K562 (cell line): ENCODE results near the gene NUDT22. TPM values are rescaled to one million over a fixed set of nuclear protein-coding genes. Genes with fewer than 3 reads are reported as not detected.

Experiments
- ATAC-seq: fragments of 200-7000 bp; cut with Tn5 transposase; 3 replicates; pipeline ENCODE4 v1.9.1; 2020; ENCODE audit warnings: moderate library complexity
- BruUV-seq: library from RNA; stranded (reverse); fragments of 400-500 nt; replicated peaks from 2 replicates; lab custom pipeline; 2021; lab: Mats Ljungman, UMichigan
- CTCF ChIA-PET: fragments of 300-600 bp; formaldehyde crosslinking; extraction: SDS; loops from one replicate; lab custom pipeline; 2021; ENCODE audit warnings: low intra/inter-chr PET ratio; lab: Yijun Ruan, JAX
- POLR2A ChIA-PET: fragments of 300-600, 350-650 bp; sonication (Branson Sonifier 250); formaldehyde crosslinking; extraction: SDS; loops from one replicate; lab custom pipeline; 2021; ENCODE audit warnings: antibody characterized with exemption, inconsistent platforms; lab: Yijun Ruan, JAX
- DNase-seq, 4 experiments: peaks; one replicate each; pipeline versions ENCODE4 v3.0.0 to v3.0.0-alpha.2; 2011 to 2018; ENCODE audit warnings: low spot score in 3 of 4, mixed read lengths in 3 of 4; ENCODE audit errors: extremely low read depth in 1 of 4
- FAIRE-seq: peaks from 2 replicates; lab custom pipeline; 2011; peaks lifted over from hg19 to GRCh38; lab: Jason Lieb, UNC
- H2AFZ ChIP-seq: 2 replicates; pipeline ENCODE4 v1.6.0; 2011; ENCODE audit warnings: low read depth, low read length, control low read depth, inconsistent platforms
- H3K27ac ChIP-seq: fragments of 200-600 bp; 3 replicates; pipeline ENCODE4 v1.8.0; 2011; ENCODE audit warnings: low read depth, mild to moderate bottlenecking, control low read depth, inconsistent platforms, low read length, moderate library complexity, mixed read lengths; ENCODE audit errors: extremely low read depth
- H3K27me3 ChIP-seq, 2 experiments: fragments of 300-600 bp in 1 of 2; 2 replicates in 1 of 2; 3 replicates in 1 of 2; pipeline versions ENCODE4 v1.6.0 to v1.8.0; 2011; ENCODE audit warnings: inconsistent platforms in 2 of 2, low read length in 2 of 2, mild to moderate bottlenecking in 1 of 2, mixed read lengths in 1 of 2, moderate library complexity in 1 of 2; ENCODE audit not compliant: control insufficient read depth in 2 of 2, insufficient read depth in 2 of 2
- H3K36me3 ChIP-seq: fragments of 300-600 bp; 3 replicates; pipeline ENCODE4 v1.8.0; 2011; ENCODE audit warnings: mild to moderate bottlenecking, low read length, inconsistent platforms; ENCODE audit not compliant: control insufficient read depth, insufficient read depth
- H3K4me1 ChIP-seq, 2 experiments: fragments of 200-600 bp in 1 of 2; replicated peaks in 1 of 2; 2 replicates in 1 of 2; 3 replicates in 1 of 2; pipeline versions ENCODE4 v1.5.1 to v1.8.0; 2011; ENCODE audit warnings: inconsistent platforms in 2 of 2, low read length in 2 of 2, mild to moderate bottlenecking in 1 of 2, mixed read lengths in 1 of 2, moderate library complexity in 1 of 2; ENCODE audit not compliant: control insufficient read depth in 2 of 2, insufficient read depth in 2 of 2
- H3K4me2 ChIP-seq: 2 replicates; pipeline ENCODE4 v1.6.1; 2011; ENCODE audit warnings: low read length, control low read depth, inconsistent platforms, mixed read lengths; ENCODE audit not compliant: insufficient read depth
- H3K4me3 ChIP-seq: fragments of 200-600 bp; sonication (generic), shearing (Covaris generic); 2 replicates; pipeline ENCODE4 v1.5.1; 2016; ENCODE audit warnings: control low read depth, inconsistent platforms
- H3K79me2 ChIP-seq: fragments of 200-600 bp; 3 replicates; pipeline ENCODE4 v1.8.0; 2011; ENCODE audit warnings: low read length, inconsistent platforms; ENCODE audit not compliant: control insufficient read depth, insufficient read depth
- H3K9ac ChIP-seq, 2 experiments: 2 replicates each; pipeline versions ENCODE4 v1.6.0 to v1.6.1; 2011; ENCODE audit warnings: low read depth in 2 of 2, low read length in 2 of 2, control low read depth in 1 of 2, inconsistent platforms in 1 of 2, mild to moderate bottlenecking in 1 of 2, mixed read lengths in 1 of 2; ENCODE audit not compliant: insufficient read depth in 1 of 2
- H3K9me1 ChIP-seq: one replicate; pipeline ENCODE4 v1.6.0; 2011; ENCODE audit warnings: inconsistent platforms, mild to moderate bottlenecking, low read length, moderate library complexity; ENCODE audit not compliant: control insufficient read depth, insufficient read depth
- H3K9me3 ChIP-seq: replicated peaks from 2 replicates; pipeline ENCODE4 v1.5.1; 2011; ENCODE audit warnings: low read depth, low read length, inconsistent platforms; ENCODE audit not compliant: control insufficient read depth, insufficient read depth
- H4K20me1 ChIP-seq: replicated peaks from 2 replicates; pipeline ENCODE4 v1.6.1; 2011; ENCODE audit warnings: low read length, inconsistent platforms, mixed read lengths; ENCODE audit not compliant: control insufficient read depth, insufficient read depth
- BRD4 ChIP-seq: fragments of 200-600 bp; sonication (generic); IDR thresholded peaks from 2 replicates; pipeline ENCODE4 v1.6.1; 2017; ENCODE audit warnings: inconsistent platforms
- CBX3 ChIP-seq, 2 experiments: IDR thresholded peaks; 1 replicate in 1 of 2; 2 replicates in 1 of 2; pipeline ENCODE4 v1.6.1; 2012; ENCODE audit warnings: inconsistent platforms in 2 of 2, low read length in 2 of 2, borderline replicate concordance in 1 of 2, control low read depth in 1 of 2
- ELK3 ChIP-seq: fragments of 450-650 bp; formaldehyde crosslinking; IDR thresholded peaks from 2 replicates; pipeline ENCODE4 v1.4.0; 2020; ENCODE audit warnings: mild to moderate bottlenecking
- FOSL1 ChIP-seq: fragments of 200-800 bp; sonication (Bioruptor generic); conservative IDR thresholded peaks from 2 replicates; pipeline ENCODE4 v1.6.1; 2016; ENCODE audit warnings: missing genetic modification characterization, missing compliant biosample characterization
- FOXJ2 ChIP-seq: fragments of 200-800 bp; sonication (Bioruptor generic); IDR thresholded peaks from 2 replicates; pipeline ENCODE4 v1.6.1; 2016; ENCODE audit warnings: missing genetic modification characterization, missing compliant biosample characterization
- FUS ChIP-seq: fragments of 200-400 bp; formaldehyde crosslinking; optimal IDR thresholded peaks from 2 replicates; pipeline ENCODE3; 2017; ENCODE audit warnings: low read depth, low read length
- HCFC1 ChIP-seq: IDR thresholded peaks from 2 replicates; pipeline ENCODE4 v1.6.1; 2012; ENCODE audit warnings: low read depth, low read length, improper control_type of control experiment
- MTA1 ChIP-seq: fragments of 450-650 bp; IDR thresholded peaks from 2 replicates; pipeline ENCODE4 v1.6.1; 2017; ENCODE audit warnings: borderline replicate concordance
- MYC ChIP-seq, 2 experiments: fragments of 250-450 bp in 1 of 2; sonication (Bioruptor Pico) in 1 of 2; IDR thresholded peaks; 2 replicates each; pipeline versions ENCODE4 v1.5.1 to v1.6.1; 2012 to 2021; ENCODE audit warnings: low read depth in 2 of 2, borderline replicate concordance in 1 of 2, improper control_type of control experiment in 1 of 2, low read length in 1 of 2, mild to moderate bottlenecking in 1 of 2, moderate library complexity in 1 of 2
- NFRKB ChIP-seq: fragments of 450-650 bp; IDR thresholded peaks from 2 replicates; pipeline ENCODE4 v1.6.1; 2016; ENCODE audit warnings: low read depth
- PHB ChIP-seq: fragments of 250-450 bp; sonication (Bioruptor Pico); IDR thresholded peaks from 2 replicates; pipeline ENCODE4 v1.5.0; 2021
- PML ChIP-seq: IDR thresholded peaks from 2 replicates; pipeline ENCODE4 v1.6.1; 2012; ENCODE audit warnings: low read length, inconsistent platforms
- POLR2G ChIP-seq: fragments of 200-400 bp; formaldehyde crosslinking; IDR thresholded peaks from 2 replicates; pipeline ENCODE4 v1.6.1; 2017; ENCODE audit warnings: low read depth, mild to moderate bottlenecking, antibody characterized with exemption, low read length, moderate library complexity
- PRPF4 ChIP-seq: fragments of 200-400 bp; formaldehyde crosslinking; IDR thresholded peaks from one replicate; pipeline ENCODE4 v1.6.1; 2017; ENCODE audit warnings: low read length, low read depth, mild to moderate bottlenecking; ENCODE audit not compliant: insufficient read depth, poor library complexity, severe bottlenecking
- SAP30 ChIP-seq: fragments of 200-600 bp; sonication (generic); IDR thresholded peaks from 2 replicates; pipeline ENCODE4 v1.6.1; 2012; ENCODE audit warnings: borderline replicate concordance, low read depth, mild to moderate bottlenecking, moderate library complexity, low read length, control low read depth, inconsistent platforms; ENCODE audit not compliant: insufficient read depth, poor library complexity, severe bottlenecking
- TRIM28 ChIP-seq: fragments of 450-650 bp; IDR thresholded peaks from 2 replicates; pipeline ENCODE4 v1.6.1; 2017
- ZBTB1 ChIP-seq: sonication (generic); formaldehyde crosslinking; IDR thresholded peaks from 2 replicates; pipeline ENCODE4 v1.8.1; 2023; ENCODE audit warnings: missing genetic modification reagents, low read depth, mild to moderate bottlenecking, borderline replicate concordance
- ZC3H4 ChIP-seq: sonication (generic); formaldehyde crosslinking; IDR thresholded peaks from 2 replicates; pipeline ENCODE4 v1.9.0; 2021; ENCODE audit warnings: missing genetic modification reagents, borderline replicate concordance
- WGBS: fragments of 100-300 bp; shearing (Covaris generic); methylation state at CpG from one replicate; pipeline ENCODE4 v1.1.6; 2016; ENCODE audit warnings: low coverage, mixed read lengths; ENCODE audit not compliant: insufficient coverage; ENCODE audit errors: missing lambda C conversion rate; 5-methylcytosine and 5-hydroxymethylcytosine counted together
- in situ Hi-C: fragments of 300-500 bp; cut with MboI; formaldehyde crosslinking; loops from 4 replicates; pipeline ENCODE4 v1.15.0; 2018; ENCODE audit warnings: inconsistent platforms, mixed read lengths
- intact Hi-C: fragments of 100-400 bp; cut with micrococcal nuclease; formaldehyde crosslinking; loops from 2 replicates; pipeline ENCODE4 v1.14.2; 2022
- polyA plus RNA-seq, 8 experiments: library from polyadenylated mRNA; depleted of rRNA in 4 of 8; stranded (reverse) in 5 of 8; unstranded in 3 of 8; fragments of >200 nt; fragmentation: Nextera tagmentation in 2 of 8; fragmentation: Illumina TruSeq in 1 of 8; extraction: Ambion mirVana in 2 of 8; extraction: Trizol in 1 of 8; gene quantifications; 2 replicates each; pipeline versions ENCODE4 v1.2.1 to v1.2.3, GENCODE V29; 2011 to 2014; ENCODE audit warnings: inconsistent platforms in 1 of 8, missing spikeins in 1 of 8
- total RNA-seq, 7 experiments: library from RNA; depleted of rRNA in 6 of 7; stranded (reverse); fragments of >200 nt in 6 of 7; fragmentation: Illumina TruSeq in 2 of 7; extraction: Trizol in 2 of 7; gene quantifications; 2 replicates each; pipeline versions ENCODE4 v1.2.1 to v1.2.3, GENCODE V29; 2011 to 2021; ENCODE audit warnings: low replicate concordance in 1 of 7
- TF ChIP-seq, protein P1 (sequence below): fragments of 250-450 bp; sonication (Bioruptor Pico); IDR thresholded peaks from 2 replicates; pipeline ENCODE4 v1.5.1; 2021; ENCODE audit warnings: mild to moderate bottlenecking

The NUDT22 gene
- total and polyA plus RNA-seq, 9 of the 15 experiments (the other 6 are each of a cell fraction or from before 2014, with no cell fraction given) = 6.3 to 92.6 (median 37.4) TPM

DNA sequence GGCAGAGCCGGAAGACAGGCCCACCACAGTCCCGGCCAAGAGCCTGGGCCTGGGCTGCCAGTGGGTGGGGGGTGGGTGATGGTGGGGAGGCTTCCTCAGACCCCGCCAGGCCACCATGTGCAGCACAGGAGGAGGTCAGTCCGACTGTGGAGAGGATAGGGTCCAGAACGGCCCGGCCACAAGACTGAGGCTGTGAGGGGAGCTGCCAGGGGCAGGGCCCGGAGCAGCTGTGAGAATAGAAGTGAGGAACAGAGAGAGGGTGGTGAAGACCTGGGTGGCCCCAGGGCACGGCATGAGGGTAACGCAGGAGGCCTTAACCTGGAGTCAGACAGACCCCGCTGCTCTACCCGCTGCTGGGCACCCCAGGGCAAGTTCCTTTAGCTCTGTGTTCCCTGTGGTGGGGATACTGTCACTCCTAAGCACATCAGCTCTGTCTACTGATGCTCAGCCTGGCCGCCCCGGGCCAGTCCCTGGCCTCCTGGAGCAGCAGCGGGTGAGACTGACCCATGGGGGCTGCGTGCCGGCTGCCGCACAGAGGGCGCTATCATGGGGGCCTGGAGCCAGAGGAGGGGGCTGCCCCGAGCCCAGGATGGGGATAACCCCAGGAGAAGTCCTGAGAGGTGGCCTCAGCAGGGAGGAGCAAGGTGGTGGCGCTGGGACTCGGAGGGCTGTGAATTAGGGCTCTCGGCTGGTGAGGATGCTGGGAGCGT is 17.8 kb upstream of the NUDT22 start:
- DNase-seq (peak in 1 of 4 experiments; percentile 18), FAIRE-seq (no peak), ATAC-seq (no peak)
- WGBS = 62% methylated on average over 20 of the region's 23 CpGs
- Histone ChIP-seq H3K4me2 (peak overlapping the region; percentile 97), H3K9me1 (peaks cover 8% of the 10 kb centered on the region), H3K36me3 (peaks cover 88% of the 10 kb centered on the region; the same call in 2 of the 3 replicates), H2AFZ (peak overlapping the region; percentile 76; the same call in 1 of the 2 replicates), H3K27me3 (no peaks in the 10 kb centered on the region), H3K4me1 (peaks cover 36 to 69% of the 10 kb centered on the region in 2 experiments), H3K4me3 (peak overlapping the region; percentile 77), H3K79me2 (peaks cover 47% of the 10 kb centered on the region), H3K9ac (peak overlapping the region; percentile 99 to 100), H4K20me1 (no peaks in the 10 kb centered on the region; the same call in 1 of the 2 replicates), H3K9me3 (no peaks in the 10 kb centered on the region), H3K27ac (peak overlapping the region; percentile 100)
- CTCF ChIA-PET = no interaction called here
- BruUV-seq = no TSS peak
- intact Hi-C loops (loop anchor here (5.0 kb wide), 1 partner anchor 149 kb away; the partner anchor contains the start of gene RPS6KA4), in situ Hi-C loops (no loop called here)
- POLR2A ChIA-PET = interaction anchor here (0.6 to 8.2 kb wide), 16 partner anchors 10 to 641 kb away, joined by 3 to 77 read pairs (median 8); partner anchors contain the start of genes CATSPERZ, ESRRA, MACROD1 and NUDT22
- TF ChIP-seq TRIM28 (no peak), ELK3 (no peak), NFRKB (0 out of 2 replicates have a peak, but pooled peaks have one; percentile 8), SAP30 (no peak), FUS (no peak), PHB (CRISPR knock-in tag) (no peak), CBX3 (IDR thresholded peaks at IDR 0.05; ENCODE audit: borderline replicate concordance in 1 of 2, low read length in 2 of 2) (no peak), MYC (IDR thresholded peaks at IDR 0.05; ENCODE audit: low read depth, low read length) (no peak), MYC (CRISPR knock-in tag; IDR thresholded peaks at IDR 0.05; ENCODE audit: borderline replicate concordance, low read depth) (peak; percentile 40; the same call in 1 of the 2 replicates), ZBTB1 (CRISPR knock-in tag) (no peak), MTA1 (no peak), FOXJ2 (no peak), ZC3H4 (CRISPR knock-in tag) (no peak), PRPF4 (peak; percentile 22), POLR2G (peak; percentile 68), PML (no peak), FOSL1 (tag) (no peak), BRD4 (0 out of 2 replicates have a peak, but pooled peaks have one; percentile 16), HCFC1 (no peak)
- TF ChIP-seq, protein P1, sequence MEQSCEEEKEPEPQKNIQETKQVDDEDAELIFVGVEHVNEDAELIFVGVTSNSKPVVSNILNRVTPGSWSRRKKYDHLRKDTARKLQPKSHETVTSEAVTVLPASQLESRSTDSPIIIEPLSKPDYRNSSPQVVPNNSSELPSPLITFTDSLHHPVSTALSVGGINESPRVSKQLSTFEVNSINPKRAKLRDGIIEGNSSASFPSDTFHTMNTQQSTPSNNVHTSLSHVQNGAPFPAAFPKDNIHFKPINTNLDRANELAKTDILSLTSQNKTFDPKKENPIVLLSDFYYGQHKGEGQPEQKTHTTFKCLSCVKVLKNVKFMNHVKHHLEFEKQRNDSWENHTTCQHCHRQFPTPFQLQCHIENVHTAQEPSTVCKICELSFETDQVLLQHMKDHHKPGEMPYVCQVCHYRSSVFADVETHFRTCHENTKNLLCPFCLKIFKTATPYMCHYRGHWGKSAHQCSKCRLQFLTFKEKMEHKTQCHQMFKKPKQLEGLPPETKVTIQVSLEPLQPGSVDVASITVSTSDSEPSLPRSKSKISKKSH (CRISPR knock-in tag) = no peak
